OCI-LY3 (cell line): ENCODE data around the gene COX8A.

Experiments used
- H2AFZ ChIP-seq: fragments of 200-600, 300-600 bp; shearing (Covaris generic); 2 replicates; pipeline ENCODE4 v1.6.0; 2014; ENCODE audit warnings: antibody characterized with exemption, low read depth, low read length
- H3K27ac ChIP-seq: fragments of 200-600, 300-600 bp; sonication (generic); 2 replicates; pipeline ENCODE4 v1.5.1; 2014; ENCODE audit warnings: mild to moderate bottlenecking, low read length, moderate library complexity, mixed read lengths
- H3K27me3 ChIP-seq: fragments of 200-600, 300-600 bp; sonication (generic); 2 replicates; pipeline ENCODE4 v1.6.1; 2014; ENCODE audit warnings: low read depth, low read length, mixed read lengths
- H3K36me3 ChIP-seq: fragments of 200-600, 300-600 bp; sonication (generic); replicated peaks from 2 replicates; pipeline ENCODE3; 2014; ENCODE audit warnings: low read depth, low read length, mixed read lengths
- H3K4me1 ChIP-seq: fragments of 300-600, 200-600 bp; sonication (generic); 2 replicates; pipeline ENCODE4 v1.6.1; 2014; ENCODE audit warnings: low read length, mixed read lengths
- H3K4me2 ChIP-seq: fragments of 200-600, 300-600 bp; sonication (generic); 2 replicates; pipeline ENCODE4 v1.6.1; 2014; ENCODE audit warnings: low read length, mixed read lengths
- H3K4me3 ChIP-seq: fragments of 300-600, 200-600 bp; sonication (generic); 2 replicates; pipeline ENCODE4 v1.5.1; 2014; ENCODE audit warnings: antibody characterized with exemption, mild to moderate bottlenecking, low read length, moderate library complexity
- H3K79me2 ChIP-seq: fragments of 300-600, 200-600 bp; shearing (Covaris generic); 2 replicates; pipeline ENCODE4 v1.6.1; 2014; ENCODE audit warnings: mild to moderate bottlenecking, low read length, mixed read lengths
- H3K9ac ChIP-seq: fragments of 300-600, 200-600 bp; shearing (Covaris generic); 2 replicates; pipeline ENCODE4 v1.6.0; 2014; ENCODE audit warnings: mild to moderate bottlenecking, low read length, moderate library complexity
- H3K9me3 ChIP-seq: fragments of 200-600, 300-600 bp; shearing (Covaris generic); 2 replicates; pipeline ENCODE4 v1.6.1; 2014; ENCODE audit warnings: low read length, mixed read lengths; ENCODE audit not compliant: insufficient read depth
- H4K20me1 ChIP-seq: fragments of 200-600, 300-600 bp; sonication (generic); 2 replicates; pipeline ENCODE4 v1.6.1; 2016; ENCODE audit warnings: low read length, mixed read lengths; ENCODE audit not compliant: insufficient read depth
- CTCF ChIP-seq: fragments of 200-600, 300-600 bp; sonication (generic); IDR thresholded peaks from 2 replicates; pipeline ENCODE4 v1.5.1; 2014; ENCODE audit warnings: antibody characterized with exemption, low read length, low read depth
- EZH2phosphoT487 ChIP-seq: fragments of 200-600 bp; shearing (Covaris generic); IDR thresholded peaks from 2 replicates; pipeline ENCODE4 v1.6.1; 2018; ENCODE audit warnings: antibody characterized with exemption, mixed run types, low read depth

Gene COX8A

GRCh38 chr11:63939397-63939891 lies 35.0 kb upstream of the COX8A start:
- H3K27ac ChIP-seq = peak overlapping the region; percentile 52; the same call in 1 of the 2 replicates
- H3K36me3 ChIP-seq = peaks cover 9% of the 10 kb centered on the region
- no peaks in the 10 kb centered on the region for H3K27me3 ChIP-seq
- no peak for TF ChIP-seq CTCF
- TF ChIP-seq EZH2phosphoT487 = no peak
- H3K4me2 ChIP-seq = peak overlapping the region; percentile 90
- H3K9ac ChIP-seq = peak overlapping the region; percentile 88
- 0 out of 2 replicates have a peak overlapping the region, but pooled peaks have one; percentile 26 for H2AFZ ChIP-seq
- peaks cover 13% of the 10 kb centered on the region; the same call in 1 of the 2 replicates for H4K20me1 ChIP-seq
- peaks cover 51% of the 10 kb centered on the region for H3K79me2 ChIP-seq
- no peaks in the 10 kb centered on the region for H3K9me3 ChIP-seq
- peak overlapping the region; percentile 96 for H3K4me3 ChIP-seq
- peaks cover 17% of the 10 kb centered on the region for H3K4me1 ChIP-seq

- peaks cover 9% of the 10 kb centered on the region for H3K36me3 ChIP-seq
- no peak overlapping the region for H3K4me3 ChIP-seq
- no peaks in the 10 kb centered on the region for H3K27me3 ChIP-seq
- no peak overlapping the region for H3K9ac ChIP-seq
- TF ChIP-seq EZH2phosphoT487 = no peak
- TF ChIP-seq CTCF = no peak
- no peak overlapping the region for H2AFZ ChIP-seq
- peaks cover 17% of the 10 kb centered on the region for H3K4me1 ChIP-seq
- H3K9me3 ChIP-seq = no peaks in the 10 kb centered on the region
- peaks cover 51% of the 10 kb centered on the region for H3K79me2 ChIP-seq
- no peak overlapping the region for H3K4me2 ChIP-seq
- no peak overlapping the region for H3K27ac ChIP-seq
- peaks cover 19% of the 10 kb centered on the region for H4K20me1 ChIP-seq
Observed at GRCh38 chr11:63940786-63941185, 33.6 kb upstream of the COX8A start.

- peaks cover 51% of the 10 kb centered on the region for H3K79me2 ChIP-seq
- no peak overlapping the region for H3K4me3 ChIP-seq
- no peaks in the 10 kb centered on the region for H3K9me3 ChIP-seq
- H2AFZ ChIP-seq = no peak overlapping the region
- no peak overlapping the region for H3K27ac ChIP-seq
- H3K4me1 ChIP-seq = peaks cover 17% of the 10 kb centered on the region
- no peaks in the 10 kb centered on the region for H3K27me3 ChIP-seq
- peaks cover 12% of the 10 kb centered on the region for H3K36me3 ChIP-seq
- H3K9ac ChIP-seq = no peak overlapping the region
- TF ChIP-seq EZH2phosphoT487 = no peak
- no peak for TF ChIP-seq CTCF
- peaks cover 19% of the 10 kb centered on the region for H4K20me1 ChIP-seq
- no peak overlapping the region for H3K4me2 ChIP-seq
Observed at GRCh38 chr11:63941901-63942300, 32.5 kb upstream of the COX8A start.

DNA sequence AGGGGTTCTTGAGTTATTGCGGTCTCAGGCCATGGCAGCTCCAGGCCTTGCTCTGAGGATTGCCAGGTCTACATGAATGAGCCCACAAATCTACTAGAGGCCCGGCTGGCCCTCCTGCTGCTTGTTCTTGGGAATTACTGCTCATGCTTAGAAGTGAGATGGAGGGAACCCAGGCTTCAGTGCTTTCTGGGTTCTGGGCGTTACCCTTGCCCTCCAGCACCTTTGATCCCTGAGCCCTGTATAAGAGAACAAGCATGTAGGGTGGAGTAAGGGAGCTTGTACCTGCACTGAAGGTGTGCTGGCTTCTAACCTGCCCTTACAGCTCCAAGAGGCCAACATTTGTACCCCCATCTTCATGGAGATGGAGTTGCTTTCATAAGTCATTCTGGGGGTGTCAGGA lies 31.6 kb upstream of the COX8A start:
- Histone ChIP-seq H3K27me3 (no peaks in the 10 kb centered on the region), H4K20me1 (peaks cover 19% of the 10 kb centered on the region), H2AFZ (no peak overlapping the region), H3K9me3 (no peaks in the 10 kb centered on the region), H3K27ac (no peak overlapping the region), H3K79me2 (peaks cover 51% of the 10 kb centered on the region), H3K9ac (no peak overlapping the region), H3K4me2 (no peak overlapping the region), H3K36me3 (peaks cover 13% of the 10 kb centered on the region), H3K4me1 (peaks cover 13% of the 10 kb centered on the region), H3K4me3 (no peak overlapping the region)
- TF ChIP-seq CTCF (no peak), EZH2phosphoT487 (no peak)
